Left forelimb (tissue), 1 donor: ENCODE measurements around the gene TMEM272.

ENCODE experiments used
- DNase-seq: peaks from one replicate; pipeline ENCODE4 v3.0.0-alpha.2; 2018; ENCODE audit warnings: low spot score

Gene TMEM272

GRCh38 chr13:51849145-51850101, 4.4 kb upstream of the TMEM272 start:
- no peak for DNase-seq

- DNase-seq = no peak
Observed at GRCh38 chr13:51848674-51849073, 3.7 kb upstream of the TMEM272 start.

- no peak for DNase-seq
Observed at GRCh38 chr13:51846756-51847155, 1.8 kb upstream of the TMEM272 start.

- DNase-seq = no peak
Observed at GRCh38 chr13:51845574-51846318, 769 bp upstream of the TMEM272 start.

GRCh38 chr13:51843529-51843928, 1.4 kb downstream of the TMEM272 start:
- no peak for DNase-seq

- DNase-seq = no peak
Observed at GRCh38 chr13:51841732-51842131, 3.2 kb downstream of the TMEM272 start.

GRCh38 chr13:51840917-51841316, 4.1 kb downstream of the TMEM272 start:
- no peak for DNase-seq

GRCh38 chr13:51839711-51840540, 5.1 kb downstream of the TMEM272 start:
- DNase-seq = no peak

- no peak for DNase-seq
Observed at GRCh38 chr13:51838240-51838846, 6.6 kb downstream of the TMEM272 start.

GRCh38 chr13:51837016-51837415, 8.0 kb downstream of the TMEM272 start:
- DNase-seq = no peak

GRCh38 chr13:51834581-51835171, 10.3 kb downstream of the TMEM272 start:
- DNase-seq = no peak

GRCh38 chr13:51833980-51834379, 11.0 kb downstream of the TMEM272 start:
- no peak for DNase-seq

GRCh38 chr13:51832471-51833152, 12.4 kb downstream of the TMEM272 start:
- no peak for DNase-seq

- no peak for DNase-seq
Observed at GRCh38 chr13:51831519-51831918, 13.5 kb downstream of the TMEM272 start.

GRCh38 chr13:51829568-51829899, 15.4 kb downstream of the TMEM272 start:
- DNase-seq = no peak

GRCh38 chr13:51828730-51829567, 16.0 kb downstream of the TMEM272 start:
- DNase-seq = no peak

- DNase-seq = no peak
Observed at GRCh38 chr13:51827254-51827653, 17.7 kb downstream of the TMEM272 start.

- DNase-seq = no peak
Observed at GRCh38 chr13:51826606-51827005, 18.4 kb downstream of the TMEM272 start.

- no peak for DNase-seq
Observed at GRCh38 chr13:51825681-51826254, 19.2 kb downstream of the TMEM272 start.

GRCh38 chr13:51825165-51825592, 19.8 kb downstream of the TMEM272 start:
- no peak for DNase-seq
